SJCRH30 (cell line): ENCODE measurements around the gene PRKCA. TPM values are rescaled to one million over a fixed set of nuclear protein-coding genes. Genes with fewer than 3 reads are reported as not detected.

Experiments used
- DNase-seq, 2 experiments: peaks; one replicate each; pipeline ENCODE4 v3.0.0-alpha.2; 2015 to 2020
- H3K27ac ChIP-seq: fragments of 250-450 bp; sonication (Bioruptor Pico); 2 replicates; pipeline ENCODE4 v1.5.1; 2020; ENCODE audit warnings: mild to moderate bottlenecking, moderate library complexity
- H3K27me3 ChIP-seq: fragments of 250-450 bp; sonication (Bioruptor Pico); 2 replicates; pipeline ENCODE4 v1.5.1; 2020; ENCODE audit warnings: mild to moderate bottlenecking, moderate library complexity
- H3K36me3 ChIP-seq: fragments of 250-450 bp; sonication (Bioruptor Pico); 2 replicates; pipeline ENCODE4 v1.5.1; 2020; ENCODE audit warnings: mild to moderate bottlenecking, moderate library complexity
- H3K4me1 ChIP-seq: fragments of 250-450 bp; sonication (Bioruptor Pico); 2 replicates; pipeline ENCODE4 v1.5.1; 2020; ENCODE audit warnings: mild to moderate bottlenecking, moderate library complexity
- H3K4me3 ChIP-seq: fragments of 250-450 bp; sonication (Bioruptor Pico); 2 replicates; pipeline ENCODE4 v1.5.1; 2020; ENCODE audit warnings: mild to moderate bottlenecking, moderate library complexity
- H3K9me3 ChIP-seq: fragments of 250-450 bp; sonication (Bioruptor Pico); replicated peaks from 2 replicates; pipeline ENCODE4 v1.5.1; 2020; ENCODE audit warnings: mild to moderate bottlenecking, moderate library complexity
- total RNA-seq: library from RNA; depleted of rRNA; stranded (reverse); fragments of >200 nt; shearing (Covaris generic); gene quantifications from 2 replicates; pipeline ENCODE4 v1.2.3, GENCODE V29; 2014; rRNA removed

Gene PRKCA
- total RNA-seq, 1 experiment from 2014 or later, result 24.7 TPM

GRCh38 chr17:66858226-66859083, 556.0 kb downstream of the PRKCA start:
- no peaks in the 10 kb centered on the region for H3K4me1 ChIP-seq
- no peaks in the 10 kb centered on the region; the same call in 1 of the 2 replicates for H3K9me3 ChIP-seq
- no peak for DNase-seq
- no peak overlapping the region for H3K27ac ChIP-seq
- no peaks in the 10 kb centered on the region for H3K36me3 ChIP-seq
- H3K4me3 ChIP-seq, result no peak overlapping the region
- H3K27me3 ChIP-seq, result no peaks in the 10 kb centered on the region

GRCh38 chr17:66859353-66859752, 556.9 kb downstream of the PRKCA start:
- no peak overlapping the region for H3K4me3 ChIP-seq
- H3K9me3 ChIP-seq, result no peaks in the 10 kb centered on the region; the same call in 1 of the 2 replicates
- DNase-seq, result no peak

DNA sequence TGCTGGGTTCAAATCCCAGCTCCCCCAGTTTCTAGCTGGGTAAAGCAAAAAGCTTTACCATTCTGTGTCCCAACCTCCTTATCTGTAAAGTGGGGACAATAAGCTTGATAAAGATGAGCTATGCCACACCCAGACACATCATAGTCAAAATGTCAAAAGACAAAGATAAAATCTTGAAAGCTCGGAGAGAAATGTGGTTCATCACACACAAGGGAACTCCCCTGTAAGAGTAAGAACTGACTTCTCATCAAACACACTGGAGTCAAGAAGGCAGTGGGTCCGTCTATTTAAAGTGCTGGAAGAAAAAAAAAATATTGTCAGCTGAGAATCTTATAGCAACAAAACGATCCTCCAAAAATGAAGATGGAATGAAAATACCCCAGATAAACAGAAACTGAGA, 557.8 kb downstream of the PRKCA start:
- no peaks in the 10 kb centered on the region for H3K9me3 ChIP-seq
- no peaks in the 10 kb centered on the region for H3K36me3 ChIP-seq
- H3K4me1 ChIP-seq, result no peaks in the 10 kb centered on the region
- no peak overlapping the region for H3K27ac ChIP-seq
- DNase-seq, result no peak
- no peaks in the 10 kb centered on the region for H3K27me3 ChIP-seq
- no peak overlapping the region for H3K4me3 ChIP-seq

More at GRCh38 chr17:66859353-66859752, 556.9 kb downstream of the PRKCA start:
- Histone ChIP-seq H3K27ac (no peak overlapping the region), H3K27me3 (no peaks in the 10 kb centered on the region), H3K36me3 (no peaks in the 10 kb centered on the region), H3K4me1 (no peaks in the 10 kb centered on the region)

Other genes with a start within 250 kb of the PRKCA start
- gene CEP112, start 110.5 kb upstream of the PRKCA start, total RNA-seq, result 36.6 and 41.6 TPM in 2 replicates
- gene APOH, start 73.2 kb upstream of the PRKCA start, total RNA-seq, result not detected in 2 replicates